ENCODE measurements around the gene MFAP1.

DNA sequence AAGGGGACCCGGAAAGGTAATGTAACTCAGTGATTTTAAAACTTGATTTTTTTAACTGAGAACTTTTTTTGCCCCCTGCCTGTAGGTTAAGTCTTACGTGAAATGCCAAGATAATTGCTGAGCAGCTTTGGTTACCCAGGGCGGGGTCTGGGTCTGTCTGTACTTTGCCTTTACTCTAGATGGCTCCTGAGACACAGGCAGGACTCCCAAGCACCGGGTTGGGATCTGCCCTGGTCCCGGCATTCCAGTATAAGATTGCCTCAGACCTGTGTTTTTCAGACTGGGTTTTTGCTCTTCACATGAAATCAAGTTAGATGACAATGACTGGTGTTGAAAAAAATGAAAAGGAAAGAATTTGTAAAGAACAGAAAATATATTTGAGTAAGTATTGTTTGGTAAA lies 42.6 kb upstream of the MFAP1 start:
- TF ChIP-seq, protein P1, sequence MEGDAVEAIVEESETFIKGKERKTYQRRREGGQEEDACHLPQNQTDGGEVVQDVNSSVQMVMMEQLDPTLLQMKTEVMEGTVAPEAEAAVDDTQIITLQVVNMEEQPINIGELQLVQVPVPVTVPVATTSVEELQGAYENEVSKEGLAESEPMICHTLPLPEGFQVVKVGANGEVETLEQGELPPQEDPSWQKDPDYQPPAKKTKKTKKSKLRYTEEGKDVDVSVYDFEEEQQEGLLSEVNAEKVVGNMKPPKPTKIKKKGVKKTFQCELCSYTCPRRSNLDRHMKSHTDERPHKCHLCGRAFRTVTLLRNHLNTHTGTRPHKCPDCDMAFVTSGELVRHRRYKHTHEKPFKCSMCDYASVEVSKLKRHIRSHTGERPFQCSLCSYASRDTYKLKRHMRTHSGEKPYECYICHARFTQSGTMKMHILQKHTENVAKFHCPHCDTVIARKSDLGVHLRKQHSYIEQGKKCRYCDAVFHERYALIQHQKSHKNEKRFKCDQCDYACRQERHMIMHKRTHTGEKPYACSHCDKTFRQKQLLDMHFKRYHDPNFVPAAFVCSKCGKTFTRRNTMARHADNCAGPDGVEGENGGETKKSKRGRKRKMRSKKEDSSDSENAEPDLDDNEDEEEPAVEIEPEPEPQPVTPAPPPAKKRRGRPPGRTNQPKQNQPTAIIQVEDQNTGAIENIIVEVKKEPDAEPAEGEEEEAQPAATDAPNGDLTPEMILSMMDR (IDR thresholded peaks at IDR 0.05): no peak
- no peak for TF ChIP-seq POLR2A (IDR thresholded peaks at IDR 0.05)
